ENCODE measurements around the gene SRSF8. TPM values are rescaled to one million over a fixed set of nuclear protein-coding genes. Genes with fewer than 3 reads are reported as not detected.
A peak's percentile ranks its signal among the peaks of the same experiment; 100 is the strongest.

Gene SRSF8
- total RNA-seq, 1 donor from 2014 or later: 19.0 TPM

- Histone ChIP-seq H3K27me3 (ENCODE audit: low read depth) (no peaks in the 10 kb centered on the region), H3K36me3 (no peaks in the 10 kb centered on the region), H3K4me1 (peaks cover 38% of the 10 kb centered on the region), H3K4me3 (no peak overlapping the region), H3K9me3 (replicated peaks) (no peaks in the 10 kb centered on the region), H3K27ac (replicated peaks) (no peak overlapping the region)
- intact Hi-C loops (cut with micrococcal nuclease): no loop called here
- TF ChIP-seq CTCF (IDR thresholded peaks at IDR 0.05; ENCODE audit: borderline replicate concordance): no peak
- DNase-seq: no peak
Observed at GRCh38 chr11:95078526-95078925, 11.8 kb downstream of the SRSF8 start.

- Histone ChIP-seq H3K27me3 (ENCODE audit: low read depth) (no peaks in the 10 kb centered on the region), H3K27ac (replicated peaks) (peak overlapping the region; percentile 80)
- intact Hi-C loops (cut with micrococcal nuclease): no loop called here
Observed at GRCh38 chr11:95081010-95081409, 14.3 kb downstream of the SRSF8 start.

GRCh38 chr11:95081412-95081811 lies 14.7 kb downstream of the SRSF8 start:
- no peaks in the 10 kb centered on the region for H3K9me3 ChIP-seq (replicated peaks)
- intact Hi-C loops (cut with micrococcal nuclease): no loop called here
- H3K36me3 ChIP-seq: no peaks in the 10 kb centered on the region
- peaks cover 20% of the 10 kb centered on the region for H3K4me1 ChIP-seq
- no peak overlapping the region for H3K4me3 ChIP-seq
- H3K27ac ChIP-seq (replicated peaks): peak overlapping the region; percentile 80
- no peak for DNase-seq
- no peaks in the 10 kb centered on the region for H3K27me3 ChIP-seq (ENCODE audit: low read depth)
- TF ChIP-seq CTCF (IDR thresholded peaks at IDR 0.05; ENCODE audit: borderline replicate concordance): no peak

More at GRCh38 chr11:95081010-95081409, 14.3 kb downstream of the SRSF8 start:
- DNase-seq: no peak
- H3K4me1 ChIP-seq: peaks cover 20% of the 10 kb centered on the region
- no peak overlapping the region for H3K4me3 ChIP-seq
- no peak for TF ChIP-seq CTCF (IDR thresholded peaks at IDR 0.05; ENCODE audit: borderline replicate concordance)
- H3K36me3 ChIP-seq: no peaks in the 10 kb centered on the region
- H3K9me3 ChIP-seq (replicated peaks): no peaks in the 10 kb centered on the region

- H3K36me3 ChIP-seq: no peaks in the 10 kb centered on the region
- H3K4me3 ChIP-seq: no peak overlapping the region
- intact Hi-C loops (cut with micrococcal nuclease): no loop called here
- no peak for TF ChIP-seq CTCF (IDR thresholded peaks at IDR 0.05; ENCODE audit: borderline replicate concordance)
- DNase-seq: no peak
- H3K27ac ChIP-seq (replicated peaks): peak overlapping the region; percentile 80
- H3K27me3 ChIP-seq (ENCODE audit: low read depth): no peaks in the 10 kb centered on the region
- H3K4me1 ChIP-seq: peaks cover 20% of the 10 kb centered on the region
- H3K9me3 ChIP-seq (replicated peaks): no peaks in the 10 kb centered on the region
Observed at GRCh38 chr11:95082576-95083001, 15.9 kb downstream of the SRSF8 start.

- Histone ChIP-seq H3K4me1 (peaks cover 29% of the 10 kb centered on the region), H3K4me3 (no peak overlapping the region), H3K36me3 (no peaks in the 10 kb centered on the region), H3K27ac (replicated peaks) (no peak overlapping the region), H3K9me3 (replicated peaks) (no peaks in the 10 kb centered on the region), H3K27me3 (ENCODE audit: low read depth) (no peaks in the 10 kb centered on the region)
- no peak for TF ChIP-seq CTCF (IDR thresholded peaks at IDR 0.05; ENCODE audit: borderline replicate concordance)
- no peak for DNase-seq
- intact Hi-C loops (cut with micrococcal nuclease): no loop called here
Observed at GRCh38 chr11:95084509-95084908, 17.8 kb downstream of the SRSF8 start.

Data from left ventricle myocardium inferior (tissue), 1 donor.